Lower leg skin (tissue), 3 donors: Measurements from ENCODE around the gene DLX2.

ENCODE experiments used
- POLR2A ChIP-seq, 2 donors: fragments of 450-650 bp; IDR thresholded peaks; one replicate each; pipeline ENCODE4 v1.6.1; 2016 to 2017; ENCODE audit warnings: antibody characterized with exemption in 2 of 2, mild to moderate bottlenecking in 1 of 2, moderate library complexity in 1 of 2
- TF ChIP-seq, protein P1 (sequence below), 3 donors: fragments of 450-650 bp; IDR thresholded peaks; one replicate each; pipeline ENCODE4 v1.5.1; 2016; ENCODE audit warnings: antibody characterized with exemption in 3 of 3, mild to moderate bottlenecking in 3 of 3, moderate library complexity in 2 of 3

DNA sequence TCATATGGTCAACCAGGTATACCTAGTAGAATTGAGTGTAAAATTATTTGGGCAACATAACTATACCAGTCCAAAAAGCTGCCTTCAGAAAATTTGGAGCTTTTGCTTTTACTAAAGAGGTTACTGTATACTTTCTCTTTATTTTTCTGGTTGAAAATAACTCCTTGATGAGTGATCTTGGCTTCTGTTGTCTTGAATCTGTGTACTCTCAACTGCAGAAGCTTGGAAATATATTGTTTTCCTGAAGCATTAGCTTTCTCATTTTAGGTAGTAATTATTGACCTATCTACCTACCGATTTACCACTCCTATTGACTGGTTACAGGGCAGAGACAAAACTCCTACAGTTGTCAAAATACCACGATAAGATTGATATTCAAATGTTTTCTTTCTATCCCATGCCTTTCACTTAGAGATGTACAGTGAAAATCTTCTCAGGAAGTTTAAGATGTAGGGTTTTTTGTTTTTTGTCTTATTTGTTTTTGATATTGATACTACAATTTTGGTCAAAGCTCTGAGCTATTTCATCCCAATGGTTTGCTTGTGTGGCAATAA is 53.1 kb downstream of the DLX2 start:
- TF ChIP-seq, protein P1, sequence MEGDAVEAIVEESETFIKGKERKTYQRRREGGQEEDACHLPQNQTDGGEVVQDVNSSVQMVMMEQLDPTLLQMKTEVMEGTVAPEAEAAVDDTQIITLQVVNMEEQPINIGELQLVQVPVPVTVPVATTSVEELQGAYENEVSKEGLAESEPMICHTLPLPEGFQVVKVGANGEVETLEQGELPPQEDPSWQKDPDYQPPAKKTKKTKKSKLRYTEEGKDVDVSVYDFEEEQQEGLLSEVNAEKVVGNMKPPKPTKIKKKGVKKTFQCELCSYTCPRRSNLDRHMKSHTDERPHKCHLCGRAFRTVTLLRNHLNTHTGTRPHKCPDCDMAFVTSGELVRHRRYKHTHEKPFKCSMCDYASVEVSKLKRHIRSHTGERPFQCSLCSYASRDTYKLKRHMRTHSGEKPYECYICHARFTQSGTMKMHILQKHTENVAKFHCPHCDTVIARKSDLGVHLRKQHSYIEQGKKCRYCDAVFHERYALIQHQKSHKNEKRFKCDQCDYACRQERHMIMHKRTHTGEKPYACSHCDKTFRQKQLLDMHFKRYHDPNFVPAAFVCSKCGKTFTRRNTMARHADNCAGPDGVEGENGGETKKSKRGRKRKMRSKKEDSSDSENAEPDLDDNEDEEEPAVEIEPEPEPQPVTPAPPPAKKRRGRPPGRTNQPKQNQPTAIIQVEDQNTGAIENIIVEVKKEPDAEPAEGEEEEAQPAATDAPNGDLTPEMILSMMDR (IDR thresholded peaks at IDR 0.05), result no peak
- no peak for TF ChIP-seq POLR2A (IDR thresholded peaks at IDR 0.05)
